ENCODE data around the gene B3GNT5. TPM values are rescaled to one million over a fixed set of nuclear protein-coding genes. Genes with fewer than 3 reads are reported as not detected.

The B3GNT5 gene
- total and polyA plus RNA-seq, 2 of the 8 experiments (the other 6 are each of a cell fraction or from before 2014, with no cell fraction given): 2.4 to 9.7 TPM

GRCh38 chr3:183293966-183294365 lies 40.9 kb downstream of the B3GNT5 start:
- no peak overlapping the region for H2BK15ac ChIP-seq (ENCODE audit: low read length)
- H3K27ac ChIP-seq (ENCODE audit: low read depth, low read length): no peak overlapping the region
- no peak overlapping the region for H3K23ac ChIP-seq (ENCODE audit: insufficient read length)
- no peak overlapping the region for H2BK20ac ChIP-seq (ENCODE audit: low read length)
- H4K8ac ChIP-seq (ENCODE audit: extremely low read depth, insufficient read depth, low read length): no peak overlapping the region
- no peak overlapping the region for H2AFZ ChIP-seq (ENCODE audit: low read length)
- no peak overlapping the region for H2BK5ac ChIP-seq (ENCODE audit: low read depth, low read length)
- H3K56ac ChIP-seq (replicated peaks; ENCODE audit: insufficient read length, low read depth, low read length): no peak overlapping the region
- 94% methylated on average over 2 of the region's 2 CpGs; no CpG with 5 or more reads in 1 of the 2 experiments for WGBS, 2 experiments (ENCODE audit: extremely low coverage in 1 of 2, insufficient coverage in 1 of 2, insufficient read length in 1 of 2, insufficient replicate concordance in 2 of 2, low coverage in 1 of 2, low lambda C conversion rate in 2 of 2, missing lambda C conversion rate in 1 of 2)
- no peaks in the 10 kb centered on the region for H3K9me3 ChIP-seq (ENCODE audit: insufficient read depth in 2 of 2, low read depth in 1 of 2, low read length in 1 of 2)
- no peak overlapping the region for H2BK12ac ChIP-seq (ENCODE audit: low read depth, low read length)
- no peaks in the 10 kb centered on the region for H4K20me1 ChIP-seq (replicated peaks in 1 of 2; ENCODE audit: control insufficient read depth in 1 of 2, insufficient read depth in 2 of 2, low read length in 2 of 2)
- no peak overlapping the region for H2BK120ac ChIP-seq (replicated peaks; ENCODE audit: low read depth, low read length)
- H3K23me2 ChIP-seq (ENCODE audit: low read depth, low read length): no peaks in the 10 kb centered on the region; the same call in 1 of the 2 replicates
- H4K5ac ChIP-seq (ENCODE audit: insufficient read length, low read depth, low read length): no peak overlapping the region
- FAIRE-seq (no peak), DNase-seq (ENCODE audit: low read depth in 1 of 2, low spot score in 2 of 2) (no peak)
- H3K79me2 ChIP-seq (ENCODE audit: control insufficient read depth in 1 of 2, insufficient read depth in 2 of 2, low read length in 2 of 2): no peaks in the 10 kb centered on the region
- ChIA-PET CTCF (ENCODE audit: partially characterized antibody) (interaction anchor here (0.7 to 1.5 kb wide), 2 partner anchors 11 to 88 kb away, joined by 3 to 4 read pairs; no protein-coding TSS in a partner anchor), POLR2A (ENCODE audit: partially characterized antibody) (no interaction called here)
- peaks cover 0 to 5% (median 3%) of the 10 kb centered on the region in 4 experiments; a peak in 4 of 7 replicates for H3K4me1 ChIP-seq (replicated peaks in 1 of 4; ENCODE audit: control insufficient read depth in 3 of 4, insufficient read depth in 4 of 4, low read length in 3 of 4)
- no peak overlapping the region for H3K4ac ChIP-seq (replicated peaks; ENCODE audit: insufficient read length, low read depth, low read length)
- no peaks in the 10 kb centered on the region for H3K79me1 ChIP-seq (ENCODE audit: low read depth, low read length)
- no peak overlapping the region for H2AK5ac ChIP-seq (ENCODE audit: low read depth, low read length)
- H3K4me2 ChIP-seq (ENCODE audit: insufficient read depth in 1 of 2, low read depth in 2 of 2, low read length in 2 of 2): no peak overlapping the region
- H3K14ac ChIP-seq (ENCODE audit: insufficient read length): no peak overlapping the region
- H3K27me3 ChIP-seq (replicated peaks in 1 of 4; ENCODE audit: control insufficient read depth in 3 of 4, extremely low read depth in 1 of 4, insufficient read depth in 3 of 4, low read length in 3 of 4): no peaks in the 10 kb centered on the region
- no peak overlapping the region for H3K18ac ChIP-seq (ENCODE audit: extremely low read depth, low read length)
- no peak overlapping the region for H4K91ac ChIP-seq (replicated peaks; ENCODE audit: insufficient read length, low read length)
- H3K9ac ChIP-seq (replicated peaks in 1 of 4; ENCODE audit: extremely low read depth in 1 of 4, low read depth in 3 of 4, low read length in 3 of 4): no peak overlapping the region
- H3K36me3 ChIP-seq (ENCODE audit: control insufficient read depth in 2 of 4, insufficient read depth in 4 of 4, low read length in 3 of 4): peaks cover 0 to 21% (median 1%) of the 10 kb centered on the region in 4 experiments; a peak in 4 of 8 replicates
- H3K4me3 ChIP-seq (ENCODE audit: extremely low read depth in 1 of 4, insufficient read depth in 2 of 4, low read depth in 3 of 4, low read length in 4 of 4): no peak overlapping the region
- TF ChIP-seq SIN3A (conservative IDR thresholded peaks at IDR 0.05 in 1 of 2, IDR thresholded peaks at IDR 0.05 in 1 of 2; ENCODE audit: low read depth in 1 of 2, low read length in 2 of 2) (no peak), ASH2L (IDR thresholded peaks at IDR 0.05; ENCODE audit: low read length) (no peak)

Data from H1 (cell line).